Progenitor cell of endocrine pancreas (in vitro differentiated cells): ENCODE data around the gene COPS3. TPM values are rescaled to one million over a fixed set of nuclear protein-coding genes. Genes with fewer than 3 reads are reported as not detected.

Source experiments
- DNase-seq: peaks from one replicate; pipeline ENCODE4 v3.0.0; 2021; ENCODE audit warnings: low spot score; ENCODE audit not compliant: unreplicated experiment
- H3K27ac Mint-ChIP-seq: 2 replicates; pipeline ENCODE4 v1.8.0; 2021; ENCODE audit warnings: mild to moderate bottlenecking, moderate library complexity, mixed read lengths
- H3K27me3 Mint-ChIP-seq: 2 replicates; pipeline ENCODE4 v1.8.0; 2021; ENCODE audit warnings: mixed read lengths
- H3K36me3 Mint-ChIP-seq: 2 replicates; pipeline ENCODE4 v1.8.0; 2022; ENCODE audit warnings: mixed read lengths; ENCODE audit not compliant: insufficient read depth
- H3K4me1 Mint-ChIP-seq: 2 replicates; pipeline ENCODE4 v1.8.0; 2021; ENCODE audit warnings: low read depth, mixed read lengths
- H3K4me3 Mint-ChIP-seq: 2 replicates; pipeline ENCODE4 v1.8.0; 2021; ENCODE audit warnings: low read depth, mild to moderate bottlenecking, moderate library complexity, mixed read lengths
- H3K9me3 Mint-ChIP-seq: 2 replicates; pipeline ENCODE4 v1.8.0; 2021; ENCODE audit warnings: low read depth, mixed read lengths
- total RNA-seq: library from RNA; stranded (reverse); gene quantifications from 2 replicates; pipeline ENCODE4 v1.2.1, GENCODE V29; 2021
- TF ChIP-seq, protein P1 (sequence below): fragments of 200-600 bp; sonication (generic); IDR thresholded peaks from one replicate; pipeline ENCODE4 v1.5.0; 2021; ENCODE audit warnings: antibody characterized with exemption, mild to moderate bottlenecking; ENCODE audit not compliant: unreplicated experiment

Gene COPS3
- total RNA-seq, 1 donor from 2014 or later = 61.5 TPM

DNA sequence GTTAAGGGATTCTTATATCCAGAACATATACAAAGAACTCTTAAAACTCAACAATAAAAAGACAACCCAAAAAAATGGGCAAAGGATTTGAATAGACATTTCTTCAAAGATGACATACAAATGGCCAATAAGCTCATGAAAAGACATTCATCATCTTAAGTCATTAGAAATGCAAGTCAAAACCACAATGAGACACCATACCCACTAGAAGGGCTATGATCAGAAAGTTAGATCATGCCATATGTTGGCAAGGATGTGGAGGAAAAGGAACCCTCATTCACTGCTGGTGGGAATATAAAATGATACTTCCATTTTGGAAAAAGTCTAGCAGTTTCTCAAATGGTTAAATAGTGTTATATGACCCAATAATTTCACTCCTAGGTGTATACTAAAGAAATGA lies 84.3 kb downstream of the COPS3 start:
- TF ChIP-seq, protein P1, sequence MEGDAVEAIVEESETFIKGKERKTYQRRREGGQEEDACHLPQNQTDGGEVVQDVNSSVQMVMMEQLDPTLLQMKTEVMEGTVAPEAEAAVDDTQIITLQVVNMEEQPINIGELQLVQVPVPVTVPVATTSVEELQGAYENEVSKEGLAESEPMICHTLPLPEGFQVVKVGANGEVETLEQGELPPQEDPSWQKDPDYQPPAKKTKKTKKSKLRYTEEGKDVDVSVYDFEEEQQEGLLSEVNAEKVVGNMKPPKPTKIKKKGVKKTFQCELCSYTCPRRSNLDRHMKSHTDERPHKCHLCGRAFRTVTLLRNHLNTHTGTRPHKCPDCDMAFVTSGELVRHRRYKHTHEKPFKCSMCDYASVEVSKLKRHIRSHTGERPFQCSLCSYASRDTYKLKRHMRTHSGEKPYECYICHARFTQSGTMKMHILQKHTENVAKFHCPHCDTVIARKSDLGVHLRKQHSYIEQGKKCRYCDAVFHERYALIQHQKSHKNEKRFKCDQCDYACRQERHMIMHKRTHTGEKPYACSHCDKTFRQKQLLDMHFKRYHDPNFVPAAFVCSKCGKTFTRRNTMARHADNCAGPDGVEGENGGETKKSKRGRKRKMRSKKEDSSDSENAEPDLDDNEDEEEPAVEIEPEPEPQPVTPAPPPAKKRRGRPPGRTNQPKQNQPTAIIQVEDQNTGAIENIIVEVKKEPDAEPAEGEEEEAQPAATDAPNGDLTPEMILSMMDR = no peak
- no peak for DNase-seq
- Mint-ChIP-seq H3K4me1 (peaks cover 2% of the 10 kb centered on the region), H3K36me3 (no peaks in the 10 kb centered on the region), H3K9me3 (no peaks in the 10 kb centered on the region), H3K27ac (no peak overlapping the region), H3K27me3 (no peaks in the 10 kb centered on the region), H3K4me3 (no peak overlapping the region)

Other genes starting within 250 kb of the COPS3 start
- 180 and 195 TPM in 2 replicates for gene MPRIP, start 238.8 kb downstream of the COPS3 start, total RNA-seq
- gene PLD6, start 74.9 kb downstream of the COPS3 start, total RNA-seq = 1.00 and 1.2 TPM in 2 replicates
- 58.4 and 58.7 TPM in 2 replicates for gene FLCN, start 44.1 kb downstream of the COPS3 start, total RNA-seq
- gene NT5M, start 22.1 kb upstream of the COPS3 start, total RNA-seq = 2.4 TPM in 2 replicates
- 17.0 and 17.7 TPM in 2 replicates for gene MED9, start 195.8 kb upstream of the COPS3 start, total RNA-seq
- 4.6 and 5.6 TPM in 2 replicates for gene RASD1, start 215.1 kb upstream of the COPS3 start, total RNA-seq